ENCODE measurements around the gene AKR1C3.
"Not testable (repeated sequence)": the region's sequence is repeated elsewhere in the genome, so short reads cannot be mapped to it uniquely, and the experiment has no call there.

Gene AKR1C3

GRCh38 chr10:5088703-5089261 lies 5.4 kb upstream of the AKR1C3 start:
- in situ Hi-C loops (cut with MboI; ENCODE audit: low sequenced_read_pairs), result no loop called here

GRCh38 chr10:5089865-5090264 lies 4.3 kb upstream of the AKR1C3 start:
- in situ Hi-C loops (cut with MboI; ENCODE audit: low sequenced_read_pairs), result no loop called here

GRCh38 chr10:5090551-5090950 lies 3.7 kb upstream of the AKR1C3 start:
- in situ Hi-C loops (cut with MboI; ENCODE audit: low sequenced_read_pairs), result no loop called here

GRCh38 chr10:5091196-5091595 lies 3.0 kb upstream of the AKR1C3 start:
- in situ Hi-C loops (cut with MboI; ENCODE audit: low sequenced_read_pairs), result no loop called here

- in situ Hi-C loops (cut with MboI; ENCODE audit: low sequenced_read_pairs), result no loop called here
These were observed 1.8 kb upstream of the AKR1C3 start for GRCh38 chr10:5092375-5092774.

- in situ Hi-C loops (cut with MboI; ENCODE audit: low sequenced_read_pairs), result no loop called here
These were observed 1.1 kb upstream of the AKR1C3 start for GRCh38 chr10:5092848-5093790.

- in situ Hi-C loops (cut with MboI; ENCODE audit: low sequenced_read_pairs), result no loop called here
These were observed 1.5 kb downstream of the AKR1C3 start for GRCh38 chr10:5095687-5096086.

GRCh38 chr10:5096108-5096507 lies 1.9 kb downstream of the AKR1C3 start:
- in situ Hi-C loops (cut with MboI; ENCODE audit: low sequenced_read_pairs), result no loop called here

- in situ Hi-C loops (cut with MboI; ENCODE audit: low sequenced_read_pairs), result not testable (repeated sequence)
These were observed 8.3 kb downstream of the AKR1C3 start for GRCh38 chr10:5102479-5102878.

GRCh38 chr10:5103481-5103880 lies 9.3 kb downstream of the AKR1C3 start:
- in situ Hi-C loops (cut with MboI; ENCODE audit: low sequenced_read_pairs), result no loop called here

- in situ Hi-C loops (cut with MboI; ENCODE audit: low sequenced_read_pairs), result no loop called here
These were observed 11.4 kb downstream of the AKR1C3 start for GRCh38 chr10:5105626-5106025.

GRCh38 chr10:5106553-5106952 lies 12.3 kb downstream of the AKR1C3 start:
- in situ Hi-C loops (cut with MboI; ENCODE audit: low sequenced_read_pairs), result no loop called here

GRCh38 chr10:5107860-5108526 lies 13.8 kb downstream of the AKR1C3 start:
- in situ Hi-C loops (cut with MboI; ENCODE audit: low sequenced_read_pairs), result no loop called here

- in situ Hi-C loops (cut with MboI; ENCODE audit: low sequenced_read_pairs), result no loop called here
These were observed 14.6 kb downstream of the AKR1C3 start for GRCh38 chr10:5108658-5109416.

GRCh38 chr10:5109861-5110260 lies 15.6 kb downstream of the AKR1C3 start:
- in situ Hi-C loops (cut with MboI; ENCODE audit: low sequenced_read_pairs), result not testable (repeated sequence)

GRCh38 chr10:5116621-5117020 lies 22.4 kb downstream of the AKR1C3 start:
- in situ Hi-C loops (cut with MboI; ENCODE audit: low sequenced_read_pairs), result no loop called here

GRCh38 chr10:5117026-5117425 lies 22.8 kb downstream of the AKR1C3 start:
- in situ Hi-C loops (cut with MboI; ENCODE audit: low sequenced_read_pairs), result no loop called here

GRCh38 chr10:5119997-5120396 lies 25.8 kb downstream of the AKR1C3 start:
- in situ Hi-C loops (cut with MboI; ENCODE audit: low sequenced_read_pairs), result not testable (repeated sequence)

GRCh38 chr10:5123886-5124285 lies 29.7 kb downstream of the AKR1C3 start:
- in situ Hi-C loops (cut with MboI; ENCODE audit: low sequenced_read_pairs), result no loop called here

GRCh38 chr10:5125315-5126044 lies 31.3 kb downstream of the AKR1C3 start:
- in situ Hi-C loops (cut with MboI; ENCODE audit: low sequenced_read_pairs), result no loop called here

Measured in HL-60/S4 treated with phorbol 12-myristate 13-acetate at 8.2 ng/mL for 4 days and 3 days (cell line).